Chondrocyte (in vitro differentiated cells): ENCODE results near the gene MFNG. TPM values are rescaled to one million over a fixed set of nuclear protein-coding genes. Genes with fewer than 3 reads are reported as not detected.

ENCODE experiments used
- DNase-seq: peaks from one replicate; pipeline ENCODE4 v3.0.0; 2021; ENCODE audit warnings: mixed read lengths, low spot score
- H3K27ac Mint-ChIP-seq: one replicate; pipeline ENCODE4 v1.8.0; 2021; ENCODE audit warnings: mild to moderate bottlenecking, moderate library complexity, mixed read lengths; ENCODE audit not compliant: unreplicated experiment
- H3K27me3 Mint-ChIP-seq: 2 replicates; pipeline ENCODE4 v1.8.0; 2021; ENCODE audit warnings: low read depth, mixed read lengths
- H3K36me3 Mint-ChIP-seq: 2 replicates; pipeline ENCODE4 v1.8.0; 2021; ENCODE audit warnings: low read depth, mixed read lengths
- H3K4me1 Mint-ChIP-seq: 2 replicates; pipeline ENCODE4 v1.8.0; 2021; ENCODE audit warnings: low read depth, mild to moderate bottlenecking, mixed read lengths
- H3K4me3 Mint-ChIP-seq: one replicate; pipeline ENCODE4 v1.8.0; 2021; ENCODE audit warnings: mild to moderate bottlenecking, moderate library complexity, mixed read lengths; ENCODE audit not compliant: unreplicated experiment
- H3K9me3 Mint-ChIP-seq: 2 replicates; pipeline ENCODE4 v1.8.0; 2021; ENCODE audit warnings: low read depth, mixed read lengths
- total RNA-seq: library from RNA; stranded (reverse); gene quantifications from 3 replicates; pipeline ENCODE4 v1.2.1, GENCODE V29; 2021
- TF ChIP-seq, protein P1 (sequence below): fragments of 200-600 bp; sonication (generic); IDR thresholded peaks from 2 replicates; pipeline ENCODE4 v1.5.0; 2021; ENCODE audit warnings: antibody characterized with exemption, mild to moderate bottlenecking, moderate library complexity

Gene MFNG
- total RNA-seq, 1 donor from 2014 or later = 1.1 TPM

DNA sequence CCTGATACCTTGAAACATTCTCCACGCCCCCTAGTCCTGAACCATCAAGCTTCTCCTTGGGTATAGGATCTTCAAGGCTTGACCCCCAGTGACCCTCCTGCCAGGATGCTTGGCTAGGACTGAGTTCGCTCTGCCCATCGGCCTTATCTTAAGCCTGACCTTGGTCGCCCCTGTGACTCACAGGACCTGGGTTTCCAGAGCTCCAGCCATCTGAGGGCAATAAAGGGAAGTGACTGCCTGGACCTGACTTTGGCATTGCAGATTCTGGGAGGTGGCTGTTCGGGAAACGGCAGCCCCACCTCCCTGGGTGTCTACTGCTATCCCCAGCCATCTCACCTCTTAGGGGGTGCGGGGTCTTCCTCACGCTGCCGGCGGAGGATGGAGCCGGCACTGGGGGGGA, 17.7 kb upstream of the MFNG start:
- Mint-ChIP-seq H3K4me3 (no peak overlapping the region), H3K27ac (no peak overlapping the region), H3K4me1 (peaks cover 44% of the 10 kb centered on the region), H3K9me3 (no peaks in the 10 kb centered on the region), H3K27me3 (no peaks in the 10 kb centered on the region), H3K36me3 (peaks cover 10% of the 10 kb centered on the region)
- TF ChIP-seq, protein P1, sequence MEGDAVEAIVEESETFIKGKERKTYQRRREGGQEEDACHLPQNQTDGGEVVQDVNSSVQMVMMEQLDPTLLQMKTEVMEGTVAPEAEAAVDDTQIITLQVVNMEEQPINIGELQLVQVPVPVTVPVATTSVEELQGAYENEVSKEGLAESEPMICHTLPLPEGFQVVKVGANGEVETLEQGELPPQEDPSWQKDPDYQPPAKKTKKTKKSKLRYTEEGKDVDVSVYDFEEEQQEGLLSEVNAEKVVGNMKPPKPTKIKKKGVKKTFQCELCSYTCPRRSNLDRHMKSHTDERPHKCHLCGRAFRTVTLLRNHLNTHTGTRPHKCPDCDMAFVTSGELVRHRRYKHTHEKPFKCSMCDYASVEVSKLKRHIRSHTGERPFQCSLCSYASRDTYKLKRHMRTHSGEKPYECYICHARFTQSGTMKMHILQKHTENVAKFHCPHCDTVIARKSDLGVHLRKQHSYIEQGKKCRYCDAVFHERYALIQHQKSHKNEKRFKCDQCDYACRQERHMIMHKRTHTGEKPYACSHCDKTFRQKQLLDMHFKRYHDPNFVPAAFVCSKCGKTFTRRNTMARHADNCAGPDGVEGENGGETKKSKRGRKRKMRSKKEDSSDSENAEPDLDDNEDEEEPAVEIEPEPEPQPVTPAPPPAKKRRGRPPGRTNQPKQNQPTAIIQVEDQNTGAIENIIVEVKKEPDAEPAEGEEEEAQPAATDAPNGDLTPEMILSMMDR = no peak
- DNase-seq = no peak

DNA sequence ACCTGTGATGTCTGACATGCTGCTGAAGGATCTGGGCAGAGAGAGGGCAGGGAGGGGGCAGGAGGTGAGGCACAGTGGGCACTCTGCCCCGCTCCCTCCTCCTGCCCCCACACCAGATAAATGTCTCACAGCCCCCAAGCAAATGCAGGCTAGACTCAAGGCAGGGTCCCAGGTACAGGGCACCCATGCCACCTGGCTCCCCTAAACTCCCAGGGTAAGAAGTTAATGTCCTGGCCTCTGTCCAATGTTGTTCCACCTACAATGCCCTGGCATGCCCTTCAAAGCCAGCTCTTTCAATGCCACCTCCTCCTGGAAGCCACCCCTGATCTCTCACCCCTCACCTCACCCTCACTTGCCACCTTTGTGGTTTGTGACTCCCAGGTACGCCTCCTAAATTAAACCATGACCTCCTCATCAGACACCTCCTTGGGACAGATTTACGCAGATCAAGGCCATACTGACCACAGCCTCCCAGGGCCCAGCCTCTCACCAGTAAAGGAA, 17.0 kb upstream of the MFNG start:
- Mint-ChIP-seq H3K4me1 (peaks cover 45% of the 10 kb centered on the region), H3K27ac (peak overlapping the region; percentile 42), H3K4me3 (no peak overlapping the region), H3K36me3 (peaks cover 10% of the 10 kb centered on the region), H3K9me3 (no peaks in the 10 kb centered on the region), H3K27me3 (no peaks in the 10 kb centered on the region)
- DNase-seq = no peak
- TF ChIP-seq, protein P1 = no peak

DNA sequence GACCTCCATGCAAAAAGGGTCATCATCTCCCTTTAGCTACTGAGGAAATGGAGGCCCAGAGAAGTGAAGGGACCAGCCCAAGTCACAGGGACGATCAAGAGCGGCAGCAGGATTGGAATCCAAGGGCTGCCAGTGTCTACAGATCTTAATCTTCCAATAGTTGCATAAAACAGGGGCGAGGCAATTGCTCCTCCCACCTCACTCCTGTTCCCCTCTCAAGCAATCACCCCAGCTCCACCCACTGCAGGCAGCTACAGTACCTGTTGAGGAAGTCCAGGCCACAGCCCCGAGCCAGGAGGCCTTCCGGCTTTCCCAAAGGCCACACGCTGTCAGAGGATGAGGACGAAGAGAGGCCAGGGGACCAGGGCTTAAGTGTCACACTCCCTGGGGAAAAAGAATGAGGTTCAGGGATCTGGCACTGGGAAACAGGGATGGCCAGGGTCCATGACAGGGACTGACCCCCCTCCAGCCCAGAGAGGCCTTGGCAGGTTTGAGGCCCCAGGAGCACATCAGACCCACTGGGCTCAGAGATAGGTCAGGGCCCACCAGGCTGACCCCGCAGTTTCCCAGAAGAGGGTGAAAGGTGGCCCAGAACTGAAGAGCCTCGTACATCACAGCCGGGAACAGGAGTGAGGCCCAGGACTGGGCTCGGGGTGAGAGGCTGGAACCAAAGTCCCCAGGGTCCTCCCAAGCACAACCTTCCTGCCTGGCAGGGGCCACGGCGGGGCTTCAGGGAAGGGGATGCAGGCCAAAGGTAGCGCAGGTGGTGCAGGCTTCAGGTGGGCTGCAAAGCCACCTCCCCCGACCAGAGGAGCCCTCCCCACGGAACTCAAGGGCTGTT, 16.4 kb upstream of the MFNG start:
- TF ChIP-seq, protein P1 = no peak
- DNase-seq = no peak
- Mint-ChIP-seq H3K4me3 (no peak overlapping the region), H3K27ac (peak overlapping the region; percentile 97), H3K4me1 (peaks cover 51% of the 10 kb centered on the region), H3K27me3 (no peaks in the 10 kb centered on the region), H3K9me3 (no peaks in the 10 kb centered on the region), H3K36me3 (peaks cover 4% of the 10 kb centered on the region)

GRCh38 chr22:37501610-37502341, 15.6 kb upstream of the MFNG start:
- H3K27ac Mint-ChIP-seq = peak overlapping the region; percentile 97
- TF ChIP-seq, protein P1 = no peak
- H3K27me3 Mint-ChIP-seq = no peaks in the 10 kb centered on the region
- H3K36me3 Mint-ChIP-seq = peaks cover 4% of the 10 kb centered on the region
- peak overlapping the region; percentile 51 for H3K4me3 Mint-ChIP-seq
- DNase-seq = no peak
- H3K4me1 Mint-ChIP-seq = peaks cover 58% of the 10 kb centered on the region
- no peaks in the 10 kb centered on the region for H3K9me3 Mint-ChIP-seq
